ENCODE data around the gene ARHGAP26. TPM values are rescaled to one million over a fixed set of nuclear protein-coding genes. Genes with fewer than 3 reads are reported as not detected.

The ARHGAP26 gene
- total and polyA plus RNA-seq, 4 donors, result 1.8 to 16.7 (median 4.1) TPM

DNA sequence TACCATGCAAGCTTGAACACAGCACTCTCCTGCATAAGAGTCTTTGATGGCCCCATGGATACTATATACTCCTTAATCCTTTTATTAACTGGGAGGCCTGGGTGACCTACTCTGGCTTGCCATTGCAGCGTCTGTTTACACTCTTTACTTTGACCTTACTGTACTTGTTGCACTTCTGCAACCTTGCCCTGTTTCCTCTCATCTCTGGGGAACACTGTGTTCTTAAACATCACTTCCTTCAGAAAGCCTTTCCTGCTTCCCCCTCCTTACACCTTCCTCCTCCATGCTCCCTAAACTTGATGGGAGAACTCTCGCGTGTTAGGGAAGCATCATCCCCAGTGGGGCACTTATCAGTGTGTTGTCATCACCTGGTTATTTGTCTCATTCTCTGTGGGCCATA, 411.0 kb downstream of the ARHGAP26 start:
- Histone ChIP-seq H3K36me3 (ENCODE audit: control insufficient read depth in 4 of 4, insufficient read depth in 3 of 4, low read depth in 1 of 4, low read length in 3 of 4) (no peaks in the 10 kb centered on the region), H3K9ac (ENCODE audit: low read depth in 1 of 2, low read length in 2 of 2) (no peak overlapping the region), H3K4me3 (ENCODE audit: low read depth in 1 of 3, low read length in 3 of 3) (no peak overlapping the region), H3K27ac (ENCODE audit: low read depth in 1 of 2, low read length in 2 of 2) (no peak overlapping the region), H3K27me3 (ENCODE audit: control insufficient read depth in 4 of 4, insufficient read depth in 4 of 4, low read length in 3 of 4) (no peaks in the 10 kb centered on the region), H3K4me1 (ENCODE audit: control insufficient read depth in 4 of 4, insufficient read depth in 4 of 4, low read length in 3 of 4) (peaks cover 7 to 36% (median 28%) of the 10 kb centered on the region in 4 donors), H3K9me3 (ENCODE audit: control insufficient read depth in 4 of 4, low read length in 3 of 4) (no peaks in the 10 kb centered on the region)
- no peak for DNase-seq (ENCODE audit: low spot score)
- 76% methylated on average over 3 of the region's 3 CpGs for WGBS
- TF ChIP-seq YY1 (IDR thresholded peaks at IDR 0.05), result no peak
- no peak for TF ChIP-seq FOXA2 (IDR thresholded peaks at IDR 0.05)
- TF ChIP-seq, protein P1, sequence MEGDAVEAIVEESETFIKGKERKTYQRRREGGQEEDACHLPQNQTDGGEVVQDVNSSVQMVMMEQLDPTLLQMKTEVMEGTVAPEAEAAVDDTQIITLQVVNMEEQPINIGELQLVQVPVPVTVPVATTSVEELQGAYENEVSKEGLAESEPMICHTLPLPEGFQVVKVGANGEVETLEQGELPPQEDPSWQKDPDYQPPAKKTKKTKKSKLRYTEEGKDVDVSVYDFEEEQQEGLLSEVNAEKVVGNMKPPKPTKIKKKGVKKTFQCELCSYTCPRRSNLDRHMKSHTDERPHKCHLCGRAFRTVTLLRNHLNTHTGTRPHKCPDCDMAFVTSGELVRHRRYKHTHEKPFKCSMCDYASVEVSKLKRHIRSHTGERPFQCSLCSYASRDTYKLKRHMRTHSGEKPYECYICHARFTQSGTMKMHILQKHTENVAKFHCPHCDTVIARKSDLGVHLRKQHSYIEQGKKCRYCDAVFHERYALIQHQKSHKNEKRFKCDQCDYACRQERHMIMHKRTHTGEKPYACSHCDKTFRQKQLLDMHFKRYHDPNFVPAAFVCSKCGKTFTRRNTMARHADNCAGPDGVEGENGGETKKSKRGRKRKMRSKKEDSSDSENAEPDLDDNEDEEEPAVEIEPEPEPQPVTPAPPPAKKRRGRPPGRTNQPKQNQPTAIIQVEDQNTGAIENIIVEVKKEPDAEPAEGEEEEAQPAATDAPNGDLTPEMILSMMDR (IDR thresholded peaks at IDR 0.05; ENCODE audit: low read depth, low read length, missing input control), result no peak
- no peak for TF ChIP-seq HNF4A (conservative IDR thresholded peaks at IDR 0.05)
- peak in 1 of 2 donors; percentile 17 for TF ChIP-seq RXRA (IDR thresholded peaks at IDR 0.05)
- TF ChIP-seq RAD21 (IDR thresholded peaks at IDR 0.05), result no peak
- peak; percentile 13 for TF ChIP-seq SP1 (IDR thresholded peaks at IDR 0.05)
- TF ChIP-seq TAF1 (conservative IDR thresholded peaks at IDR 0.05), result no peak
- peak; percentile 81 for TF ChIP-seq NR2F2 (IDR thresholded peaks at IDR 0.05)

DNA sequence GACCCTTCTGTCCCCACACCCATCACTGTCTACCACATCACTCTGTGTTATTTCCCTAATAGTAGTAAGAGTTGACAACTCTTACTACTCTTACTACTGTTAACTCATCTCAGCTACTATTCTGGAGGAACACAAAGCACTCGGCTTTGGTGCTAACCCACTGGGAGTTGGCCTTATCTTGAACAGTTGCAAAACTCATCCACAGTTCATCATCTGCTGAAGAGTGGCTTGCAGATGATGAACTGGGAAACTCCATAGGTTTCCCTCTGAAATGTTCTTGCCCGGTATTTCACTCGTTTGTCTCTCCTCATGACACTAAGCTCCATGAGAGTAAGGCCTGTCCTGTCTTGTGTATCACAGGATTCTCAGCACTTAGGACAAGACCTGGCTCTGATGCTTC, 411.9 kb downstream of the ARHGAP26 start:
- H3K27ac ChIP-seq (ENCODE audit: low read depth in 1 of 2, low read length in 2 of 2), result no peak overlapping the region
- H3K36me3 ChIP-seq (ENCODE audit: control insufficient read depth in 4 of 4, insufficient read depth in 3 of 4, low read depth in 1 of 4, low read length in 3 of 4), result no peaks in the 10 kb centered on the region
- DNase-seq (ENCODE audit: low spot score), result no peak
- WGBS, result 94% methylated on average over 3 of the region's 3 CpGs
- H3K4me3 ChIP-seq (ENCODE audit: low read depth in 1 of 3, low read length in 3 of 3), result no peak overlapping the region
- no peak overlapping the region for H3K9ac ChIP-seq (ENCODE audit: low read depth in 1 of 2, low read length in 2 of 2)
- no peaks in the 10 kb centered on the region for H3K9me3 ChIP-seq (ENCODE audit: control insufficient read depth in 4 of 4, low read length in 3 of 4)
- H3K27me3 ChIP-seq (ENCODE audit: control insufficient read depth in 4 of 4, insufficient read depth in 4 of 4, low read length in 3 of 4), result no peaks in the 10 kb centered on the region
- H3K4me1 ChIP-seq (ENCODE audit: control insufficient read depth in 4 of 4, insufficient read depth in 4 of 4, low read length in 3 of 4), result peaks cover 7 to 36% (median 28%) of the 10 kb centered on the region in 4 donors
- TF ChIP-seq HNF4G (IDR thresholded peaks at IDR 0.05) (no peak), GABPA (IDR thresholded peaks at IDR 0.05 in 1 of 2, conservative IDR thresholded peaks at IDR 0.05 in 1 of 2) (no peak), FOXA1 (IDR thresholded peaks at IDR 0.05) (no peak), RXRA (IDR thresholded peaks at IDR 0.05) (no peak), JUND (IDR thresholded peaks at IDR 0.05) (no peak), YY1 (IDR thresholded peaks at IDR 0.05) (no peak), EGR1 (IDR thresholded peaks at IDR 0.05; ENCODE audit: low read depth in 2 of 2) (no peak), TAF1 (conservative IDR thresholded peaks at IDR 0.05) (no peak), HNF4A (conservative IDR thresholded peaks at IDR 0.05) (no peak), SP1 (IDR thresholded peaks at IDR 0.05) (no peak), FOXA2 (IDR thresholded peaks at IDR 0.05) (no peak), NR2F2 (IDR thresholded peaks at IDR 0.05) (no peak), RAD21 (IDR thresholded peaks at IDR 0.05) (no peak)
- TF ChIP-seq, protein P1 (IDR thresholded peaks at IDR 0.05; ENCODE audit: low read depth, low read length, missing input control), result no peak
- TF ChIP-seq, protein P2, sequence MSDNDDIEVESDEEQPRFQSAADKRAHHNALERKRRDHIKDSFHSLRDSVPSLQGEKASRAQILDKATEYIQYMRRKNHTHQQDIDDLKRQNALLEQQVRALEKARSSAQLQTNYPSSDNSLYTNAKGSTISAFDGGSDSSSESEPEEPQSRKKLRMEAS (IDR thresholded peaks at IDR 0.05), result no peak
- TF ChIP-seq, protein P3, sequence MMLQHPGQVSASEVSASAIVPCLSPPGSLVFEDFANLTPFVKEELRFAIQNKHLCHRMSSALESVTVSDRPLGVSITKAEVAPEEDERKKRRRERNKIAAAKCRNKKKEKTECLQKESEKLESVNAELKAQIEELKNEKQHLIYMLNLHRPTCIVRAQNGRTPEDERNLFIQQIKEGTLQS (IDR thresholded peaks at IDR 0.05), result no peak
- TF ChIP-seq, protein P4, sequence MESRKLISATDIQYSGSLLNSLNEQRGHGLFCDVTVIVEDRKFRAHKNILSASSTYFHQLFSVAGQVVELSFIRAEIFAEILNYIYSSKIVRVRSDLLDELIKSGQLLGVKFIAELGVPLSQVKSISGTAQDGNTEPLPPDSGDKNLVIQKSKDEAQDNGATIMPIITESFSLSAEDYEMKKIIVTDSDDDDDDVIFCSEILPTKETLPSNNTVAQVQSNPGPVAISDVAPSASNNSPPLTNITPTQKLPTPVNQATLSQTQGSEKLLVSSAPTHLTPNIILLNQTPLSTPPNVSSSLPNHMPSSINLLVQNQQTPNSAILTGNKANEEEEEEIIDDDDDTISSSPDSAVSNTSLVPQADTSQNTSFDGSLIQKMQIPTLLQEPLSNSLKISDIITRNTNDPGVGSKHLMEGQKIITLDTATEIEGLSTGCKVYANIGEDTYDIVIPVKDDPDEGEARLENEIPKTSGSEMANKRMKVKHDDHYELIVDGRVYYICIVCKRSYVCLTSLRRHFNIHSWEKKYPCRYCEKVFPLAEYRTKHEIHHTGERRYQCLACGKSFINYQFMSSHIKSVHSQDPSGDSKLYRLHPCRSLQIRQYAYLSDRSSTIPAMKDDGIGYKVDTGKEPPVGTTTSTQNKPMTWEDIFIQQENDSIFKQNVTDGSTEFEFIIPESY (IDR thresholded peaks at IDR 0.05), result no peak
- TF ChIP-seq, protein P5, sequence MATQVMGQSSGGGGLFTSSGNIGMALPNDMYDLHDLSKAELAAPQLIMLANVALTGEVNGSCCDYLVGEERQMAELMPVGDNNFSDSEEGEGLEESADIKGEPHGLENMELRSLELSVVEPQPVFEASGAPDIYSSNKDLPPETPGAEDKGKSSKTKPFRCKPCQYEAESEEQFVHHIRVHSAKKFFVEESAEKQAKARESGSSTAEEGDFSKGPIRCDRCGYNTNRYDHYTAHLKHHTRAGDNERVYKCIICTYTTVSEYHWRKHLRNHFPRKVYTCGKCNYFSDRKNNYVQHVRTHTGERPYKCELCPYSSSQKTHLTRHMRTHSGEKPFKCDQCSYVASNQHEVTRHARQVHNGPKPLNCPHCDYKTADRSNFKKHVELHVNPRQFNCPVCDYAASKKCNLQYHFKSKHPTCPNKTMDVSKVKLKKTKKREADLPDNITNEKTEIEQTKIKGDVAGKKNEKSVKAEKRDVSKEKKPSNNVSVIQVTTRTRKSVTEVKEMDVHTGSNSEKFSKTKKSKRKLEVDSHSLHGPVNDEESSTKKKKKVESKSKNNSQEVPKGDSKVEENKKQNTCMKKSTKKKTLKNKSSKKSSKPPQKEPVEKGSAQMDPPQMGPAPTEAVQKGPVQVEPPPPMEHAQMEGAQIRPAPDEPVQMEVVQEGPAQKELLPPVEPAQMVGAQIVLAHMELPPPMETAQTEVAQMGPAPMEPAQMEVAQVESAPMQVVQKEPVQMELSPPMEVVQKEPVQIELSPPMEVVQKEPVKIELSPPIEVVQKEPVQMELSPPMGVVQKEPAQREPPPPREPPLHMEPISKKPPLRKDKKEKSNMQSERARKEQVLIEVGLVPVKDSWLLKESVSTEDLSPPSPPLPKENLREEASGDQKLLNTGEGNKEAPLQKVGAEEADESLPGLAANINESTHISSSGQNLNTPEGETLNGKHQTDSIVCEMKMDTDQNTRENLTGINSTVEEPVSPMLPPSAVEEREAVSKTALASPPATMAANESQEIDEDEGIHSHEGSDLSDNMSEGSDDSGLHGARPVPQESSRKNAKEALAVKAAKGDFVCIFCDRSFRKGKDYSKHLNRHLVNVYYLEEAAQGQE (IDR thresholded peaks at IDR 0.05), result no peak

All from liver (tissue), 9 donors.